ENCODE measurements around the gene TXNDC8. TPM values are rescaled to one million over a fixed set of nuclear protein-coding genes. Genes with fewer than 3 reads are reported as not detected.
A peak's percentile ranks its signal among the peaks of the same experiment; 100 is the strongest.

Gene TXNDC8
- total and polyA plus RNA-seq, 2 of the 13 experiments (the other 11 are each of a cell fraction or from before 2014, with no cell fraction given): not detected

- TF ChIP-seq SAFB2 (CRISPR knock-in tag; IDR thresholded peaks at IDR 0.05; ENCODE audit: borderline replicate concordance, low read depth) (no peak), SMYD3 (CRISPR knock-in tag; IDR thresholded peaks at IDR 0.05) (no peak), MAZ (IDR thresholded peaks at IDR 0.05; ENCODE audit: borderline replicate concordance, low read depth, low read length) (0 out of 2 replicates have a peak, but pooled peaks have one; percentile 39), MAZ (CRISPR knock-in tag; IDR thresholded peaks at IDR 0.05; ENCODE audit: low read depth) (peak; percentile 64), THYN1 (CRISPR knock-in tag; IDR thresholded peaks at IDR 0.05; ENCODE audit: borderline replicate concordance, low read depth) (no peak), GATAD2A (CRISPR knock-in tag; IDR thresholded peaks at IDR 0.05) (no peak; the same call in 1 of the 2 replicates), POGK (CRISPR knock-in tag; conservative IDR thresholded peaks at IDR 0.05) (no peak; the same call in 1 of the 2 replicates), SIX1 (CRISPR knock-in tag; IDR thresholded peaks at IDR 0.05; ENCODE audit: borderline replicate concordance) (no peak), ZNF576 (CRISPR knock-in tag; IDR thresholded peaks at IDR 0.05) (no peak), ZNF556 (CRISPR knock-in tag; IDR thresholded peaks at IDR 0.05; ENCODE audit: borderline replicate concordance) (no peak), ZNF546 (CRISPR knock-in tag; conservative IDR thresholded peaks at IDR 0.05) (peak; percentile 42; the same call in 1 of the 2 replicates), RFX1 (IDR thresholded peaks at IDR 0.05) (no peak), KLF12 (CRISPR knock-in tag; IDR thresholded peaks at IDR 0.05; ENCODE audit: borderline replicate concordance) (peak; percentile 79), FOXO4 (CRISPR knock-in tag; conservative IDR thresholded peaks at IDR 0.05) (no peak), ZBTB37 (CRISPR knock-in tag; IDR thresholded peaks at IDR 0.05) (no peak), NFYC (CRISPR knock-in tag; IDR thresholded peaks at IDR 0.05) (no peak), FOXK2 (IDR thresholded peaks at IDR 0.05) (no peak), ETV6 (CRISPR knock-in tag; conservative IDR thresholded peaks at IDR 0.05) (peak; percentile 70; the same call in 1 of the 2 replicates), NR2C2 (CRISPR knock-in tag; IDR thresholded peaks at IDR 0.05; ENCODE audit: borderline replicate concordance) (no peak; the same call in 1 of the 2 replicates), TFAP4 (IDR thresholded peaks at IDR 0.05; ENCODE audit: borderline replicate concordance, low read depth) (peak; percentile 74; the same call in 1 of the 2 replicates), TBX2 (CRISPR knock-in tag; IDR thresholded peaks at IDR 0.05; ENCODE audit: borderline replicate concordance) (no peak; the same call in 1 of the 2 replicates), ZNF839 (CRISPR knock-in tag; IDR thresholded peaks at IDR 0.05; ENCODE audit: borderline replicate concordance) (peak; percentile 23; the same call in 1 of the 2 replicates)
- TF ChIP-seq, protein P1, sequence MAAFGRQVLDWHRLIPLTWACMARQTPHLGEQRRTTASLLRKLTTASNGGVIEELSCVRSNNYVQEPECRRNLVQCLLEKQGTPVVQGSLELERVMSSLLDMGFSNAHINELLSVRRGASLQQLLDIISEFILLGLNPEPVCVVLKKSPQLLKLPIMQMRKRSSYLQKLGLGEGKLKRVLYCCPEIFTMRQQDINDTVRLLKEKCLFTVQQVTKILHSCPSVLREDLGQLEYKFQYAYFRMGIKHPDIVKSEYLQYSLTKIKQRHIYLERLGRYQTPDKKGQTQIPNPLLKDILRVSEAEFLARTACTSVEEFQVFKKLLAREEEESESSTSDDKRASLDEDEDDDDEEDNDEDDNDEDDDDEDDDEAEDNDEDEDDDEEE (CRISPR knock-in tag; IDR thresholded peaks at IDR 0.05): peak; percentile 6; the same call in 1 of the 2 replicates
These were observed 81.1 kb downstream of the TXNDC8 start, which contains the start of gene TXN (continued) for GRCh38 chr9:110256380-110257096.

All from HepG2 (cell line).